NB4 (cell line): ENCODE data around the gene FRAS1.

Source experiments
- POLR2A ChIP-seq: IDR thresholded peaks from 2 replicates; pipeline ENCODE4 v1.6.1; 2011; ENCODE audit warnings: mild to moderate bottlenecking; ENCODE audit not compliant: insufficient read length; ENCODE audit errors: extremely low read depth
- TF ChIP-seq, protein P1 (sequence below): IDR thresholded peaks from 2 replicates; pipeline ENCODE4 v1.6.1; 2011; ENCODE audit warnings: low read depth, low read length

DNA sequence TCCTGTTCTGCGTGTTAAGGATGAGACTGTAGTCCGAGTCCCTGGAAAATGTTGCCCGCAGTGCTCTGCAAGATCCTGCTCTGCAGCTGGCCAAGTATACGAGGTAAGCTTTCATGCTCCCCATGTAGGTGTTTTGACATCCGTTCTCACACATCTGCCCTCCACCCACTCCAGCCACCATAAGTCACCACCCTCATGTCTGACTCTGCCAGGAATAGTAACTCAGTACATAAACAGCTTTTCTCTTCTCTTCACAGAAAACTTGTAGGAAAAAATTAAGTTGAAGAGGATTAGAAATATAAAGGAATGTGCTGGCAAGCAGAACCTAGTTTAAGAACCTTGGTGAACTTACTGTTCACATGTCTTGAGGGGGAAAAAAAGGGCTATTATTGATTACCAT, 207.9 kb downstream of the FRAS1 start:
- TF ChIP-seq POLR2A = no peak
- TF ChIP-seq, protein P1, sequence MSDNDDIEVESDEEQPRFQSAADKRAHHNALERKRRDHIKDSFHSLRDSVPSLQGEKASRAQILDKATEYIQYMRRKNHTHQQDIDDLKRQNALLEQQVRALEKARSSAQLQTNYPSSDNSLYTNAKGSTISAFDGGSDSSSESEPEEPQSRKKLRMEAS = no peak
